ENCODE measurements around the gene WDR91.

DNA sequence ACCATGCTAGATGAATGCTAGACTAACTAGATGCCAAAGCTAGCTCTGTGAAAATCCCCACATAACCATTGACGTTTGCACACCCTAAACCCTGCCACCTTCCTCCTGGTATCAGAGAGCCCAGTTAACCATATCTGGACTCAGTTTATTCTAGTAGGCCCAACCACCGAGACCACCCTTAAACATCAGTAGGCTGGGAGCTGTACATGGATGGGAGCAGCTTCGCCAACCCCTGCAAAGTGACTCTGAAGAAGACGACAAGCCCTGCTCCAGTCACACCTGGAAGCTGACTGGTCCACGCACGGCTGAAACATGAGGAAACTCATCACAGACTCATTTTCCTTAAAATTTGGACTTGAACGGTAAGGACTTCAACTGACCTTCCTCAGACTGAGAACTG, 36.4 kb downstream of the WDR91 start:
- TF ChIP-seq CTCF (IDR thresholded peaks at IDR 0.05; ENCODE audit: insufficient read depth, low read length, poor library complexity, severe bottlenecking) (no peak), EZH2phosphoT487 (conservative IDR thresholded peaks at IDR 0.05; ENCODE audit: low read length) (no peak)

Data from SU-DHL-6 (cell line).